GM18519 (cell line): ENCODE measurements around the gene ODAD2.
"Not testable (repeated sequence)": the region's sequence is repeated elsewhere in the genome, so short reads cannot be mapped to it uniquely, and the experiment has no call there.

ENCODE experiments used
- ATAC-seq: cut with Tn5 transposase; IDR thresholded peaks from one replicate; pipeline ENCODE4 v1.9.1; 2021; ENCODE audit warnings: mild to moderate bottlenecking, moderate library complexity; ENCODE audit not compliant: unreplicated experiment, low FRiP score

Gene ODAD2, protein sequence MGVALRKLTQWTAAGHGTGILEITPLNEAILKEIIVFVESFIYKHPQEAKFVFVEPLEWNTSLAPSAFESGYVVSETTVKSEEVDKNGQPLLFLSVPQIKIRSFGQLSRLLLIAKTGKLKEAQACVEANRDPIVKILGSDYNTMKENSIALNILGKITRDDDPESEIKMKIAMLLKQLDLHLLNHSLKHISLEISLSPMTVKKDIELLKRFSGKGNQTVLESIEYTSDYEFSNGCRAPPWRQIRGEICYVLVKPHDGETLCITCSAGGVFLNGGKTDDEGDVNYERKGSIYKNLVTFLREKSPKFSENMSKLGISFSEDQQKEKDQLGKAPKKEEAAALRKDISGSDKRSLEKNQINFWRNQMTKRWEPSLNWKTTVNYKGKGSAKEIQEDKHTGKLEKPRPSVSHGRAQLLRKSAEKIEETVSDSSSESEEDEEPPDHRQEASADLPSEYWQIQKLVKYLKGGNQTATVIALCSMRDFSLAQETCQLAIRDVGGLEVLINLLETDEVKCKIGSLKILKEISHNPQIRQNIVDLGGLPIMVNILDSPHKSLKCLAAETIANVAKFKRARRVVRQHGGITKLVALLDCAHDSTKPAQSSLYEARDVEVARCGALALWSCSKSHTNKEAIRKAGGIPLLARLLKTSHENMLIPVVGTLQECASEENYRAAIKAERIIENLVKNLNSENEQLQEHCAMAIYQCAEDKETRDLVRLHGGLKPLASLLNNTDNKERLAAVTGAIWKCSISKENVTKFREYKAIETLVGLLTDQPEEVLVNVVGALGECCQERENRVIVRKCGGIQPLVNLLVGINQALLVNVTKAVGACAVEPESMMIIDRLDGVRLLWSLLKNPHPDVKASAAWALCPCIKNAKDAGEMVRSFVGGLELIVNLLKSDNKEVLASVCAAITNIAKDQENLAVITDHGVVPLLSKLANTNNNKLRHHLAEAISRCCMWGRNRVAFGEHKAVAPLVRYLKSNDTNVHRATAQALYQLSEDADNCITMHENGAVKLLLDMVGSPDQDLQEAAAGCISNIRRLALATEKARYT

GRCh38 chr10:27998954-27999275 lies at the start of gene ODAD2:
TSS of gene ODAD2 (minus strand) at chr10:27999079. CDS start at chr10:27995142, 3,937 bp downstream.
- no peak for ATAC-seq

DNA sequence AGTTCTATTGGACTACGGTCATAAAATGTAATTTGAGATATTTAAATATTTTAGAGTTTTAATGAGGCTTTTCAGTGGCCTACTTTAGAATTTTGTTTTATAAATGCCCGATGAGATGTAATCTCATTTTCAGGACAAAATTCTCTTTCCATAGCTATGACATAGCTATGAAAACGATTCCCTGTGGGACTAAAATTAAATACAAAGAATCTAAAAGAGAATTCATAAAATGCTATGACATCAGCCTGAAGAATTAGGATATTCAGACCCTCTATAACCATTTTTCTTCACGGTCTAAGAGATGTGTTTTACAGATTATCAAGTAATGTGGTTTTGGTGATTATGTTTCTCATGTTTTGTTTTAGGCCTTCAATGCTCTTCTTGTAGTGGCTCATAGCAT lies 48.2 kb upstream of the ODAD2 start:
- ATAC-seq: no peak

- no peak for ATAC-seq
Measured at GRCh38 chr10:28046579-28046978, 47.7 kb upstream of the ODAD2 start.

DNA sequence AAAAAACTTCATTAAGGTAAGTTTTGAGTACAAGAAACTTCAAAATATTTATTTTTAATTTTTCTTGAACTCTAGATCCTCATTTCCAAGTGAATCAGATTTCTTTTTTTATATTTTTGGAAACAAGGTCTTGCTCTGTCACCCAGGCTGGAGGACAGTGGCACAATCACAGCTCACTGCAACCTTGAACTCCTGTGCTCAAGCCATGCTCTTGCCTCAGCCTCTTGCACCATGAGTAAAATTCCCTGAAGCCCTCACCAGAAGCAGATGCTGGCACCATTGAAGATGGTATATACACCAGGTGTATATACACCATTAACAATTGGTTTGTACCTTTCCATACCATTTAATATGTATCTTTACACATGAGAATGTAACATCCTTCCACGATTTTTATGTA lies 45.1 kb upstream of the ODAD2 start:
- no peak for ATAC-seq

GRCh38 chr10:28036587-28036986 lies 37.7 kb upstream of the ODAD2 start:
- ATAC-seq: no peak

DNA sequence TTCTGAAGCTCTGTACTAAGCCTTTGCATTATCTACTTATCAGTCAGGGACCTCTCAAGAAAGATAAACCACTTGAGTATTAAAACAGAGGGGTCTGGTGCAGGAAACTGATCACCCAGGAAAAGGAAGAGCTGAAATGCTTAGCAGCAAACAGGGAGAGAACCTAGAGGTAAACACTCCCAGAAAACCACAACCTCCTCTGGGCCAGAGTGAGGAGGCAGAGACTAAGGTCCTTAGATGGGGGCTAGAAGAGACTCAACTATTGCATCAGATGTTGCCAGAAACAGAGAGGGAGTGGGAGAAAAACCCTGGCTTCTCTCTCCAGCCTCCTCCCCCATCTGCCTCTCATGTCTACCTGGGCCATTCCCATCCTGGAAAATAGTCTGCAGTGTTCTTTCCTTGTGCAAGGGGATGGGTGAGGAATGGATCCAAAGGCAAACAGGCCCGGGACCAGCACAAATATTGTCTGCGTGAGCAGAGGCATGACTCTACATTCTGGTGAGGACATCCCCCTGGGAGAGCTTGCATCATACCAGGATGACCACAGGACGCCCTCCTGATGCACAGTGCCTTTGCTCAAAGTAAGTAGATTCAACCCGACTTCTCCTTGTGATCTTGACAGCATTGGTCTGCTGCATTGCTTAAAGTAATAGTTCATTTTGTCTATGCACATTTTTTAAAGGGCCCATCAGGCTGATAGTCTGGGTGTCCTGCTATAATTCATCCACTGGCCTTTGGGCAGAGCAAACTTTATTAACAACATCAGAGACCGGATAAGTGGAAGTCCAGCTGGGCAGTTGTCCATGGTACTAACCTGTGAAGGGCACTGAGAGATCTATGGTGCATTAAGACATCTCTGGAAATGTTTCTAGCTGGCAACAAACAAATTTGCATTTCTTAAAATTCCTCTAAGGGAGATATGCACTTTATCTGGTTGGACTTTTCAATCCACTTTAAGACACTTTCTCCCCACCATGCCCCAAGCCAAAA lies 22.4 kb upstream of the ODAD2 start:
- no peak for ATAC-seq

DNA sequence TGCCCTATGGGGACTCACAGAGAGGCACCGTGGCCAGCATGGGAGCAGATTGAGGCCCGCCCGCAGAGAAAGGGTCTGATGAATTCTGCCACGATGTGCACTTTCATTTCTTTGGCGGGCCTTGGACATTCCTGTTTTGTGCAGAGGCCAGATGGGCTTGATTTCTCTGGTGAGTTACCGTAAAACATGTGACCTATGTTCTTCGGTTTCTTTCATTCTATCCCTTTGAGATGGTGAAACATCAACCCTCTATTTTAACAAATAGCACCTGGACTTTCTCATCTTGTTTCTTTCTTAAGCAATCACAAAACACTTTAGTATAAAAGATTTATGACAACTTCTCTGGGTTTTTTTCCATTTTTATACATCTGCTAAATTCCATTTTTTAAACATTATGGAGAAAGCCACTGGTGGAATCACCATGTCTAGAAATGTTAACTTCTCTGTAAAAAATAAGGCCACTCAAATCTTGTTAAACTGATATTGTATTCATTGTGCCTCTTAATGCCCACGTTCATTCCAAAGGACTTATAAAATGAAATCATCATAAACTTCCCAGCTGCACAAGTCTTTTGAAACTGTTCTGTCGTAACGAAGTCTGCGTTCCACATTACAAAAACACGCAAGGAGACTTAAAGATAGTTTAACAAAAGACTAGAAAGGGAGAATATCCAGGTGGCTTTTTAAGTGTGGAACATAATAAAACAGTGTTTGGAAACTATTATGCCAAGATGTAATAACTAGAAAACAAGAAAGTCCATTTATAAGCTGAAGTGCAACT lies 21.4 kb upstream of the ODAD2 start:
- ATAC-seq: no peak

- ATAC-seq: no peak
Measured at GRCh38 chr10:28014651-28015050, 15.8 kb upstream of the ODAD2 start.

DNA sequence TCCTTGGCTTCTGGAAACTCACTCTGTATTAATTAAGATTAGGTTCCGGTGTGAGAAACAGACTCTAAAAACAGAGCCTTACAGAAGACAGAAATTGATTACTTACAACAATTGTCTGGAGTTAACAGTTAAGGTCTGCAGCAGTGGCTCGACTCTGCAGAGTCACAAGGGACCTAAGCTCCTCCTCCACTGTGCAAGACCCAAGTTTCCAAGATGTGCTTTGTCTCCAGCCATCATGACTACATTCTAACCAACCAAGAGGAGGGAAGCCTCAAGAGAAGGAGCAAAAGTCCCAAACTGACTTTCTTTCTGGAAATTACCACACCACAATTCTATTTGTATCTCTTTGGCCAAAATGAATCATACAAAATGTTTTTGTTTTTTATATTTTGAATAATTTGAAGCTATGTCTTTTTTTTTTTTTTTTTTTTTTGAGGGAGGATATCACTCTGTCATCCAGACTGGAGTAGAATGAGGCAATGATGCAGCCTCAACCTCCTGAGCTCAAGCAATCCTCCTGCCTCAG lies 14.2 kb upstream of the ODAD2 start:
- no peak for ATAC-seq

DNA sequence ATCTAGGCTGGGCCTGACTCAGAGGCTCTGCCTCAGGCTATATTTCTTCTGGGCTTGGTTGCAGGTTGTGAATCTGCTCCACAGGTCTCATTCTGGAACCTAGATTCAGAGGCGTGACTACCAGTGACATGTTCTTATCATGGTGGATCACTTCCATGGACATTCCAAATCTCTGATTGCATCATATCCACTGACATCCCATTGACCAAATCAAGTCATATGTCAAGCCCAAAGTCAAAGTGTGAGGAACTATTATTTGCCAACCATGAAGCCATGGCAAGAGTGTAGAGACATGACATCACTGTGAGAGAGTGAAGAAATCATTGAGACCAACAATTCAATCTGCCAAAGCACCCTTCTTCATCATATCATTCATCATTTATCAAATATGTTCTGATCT lies 11.9 kb upstream of the ODAD2 start:
- ATAC-seq: no peak

GRCh38 chr10:28008054-28008453 lies 9.2 kb upstream of the ODAD2 start:
- ATAC-seq: no peak

DNA sequence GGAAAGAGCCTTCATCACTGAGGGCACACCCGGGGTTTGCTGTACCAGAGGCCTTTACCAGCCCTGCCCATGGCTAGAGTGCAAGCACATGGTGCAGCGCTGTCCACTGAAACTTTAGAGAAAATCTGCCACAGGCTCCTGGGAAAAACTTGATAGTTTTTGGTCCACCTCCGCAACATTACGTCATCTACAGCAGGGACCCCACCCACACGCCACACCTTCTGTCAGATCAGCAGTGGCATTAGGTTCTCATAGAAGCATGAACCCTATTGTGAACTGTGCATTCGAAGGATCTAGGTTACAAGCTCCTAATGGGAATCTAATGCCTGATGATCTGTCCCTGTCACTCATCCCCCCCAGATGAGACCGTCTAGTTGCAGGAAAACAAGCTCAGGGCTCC lies 2.5 kb upstream of the ODAD2 start:
- no peak for ATAC-seq

DNA sequence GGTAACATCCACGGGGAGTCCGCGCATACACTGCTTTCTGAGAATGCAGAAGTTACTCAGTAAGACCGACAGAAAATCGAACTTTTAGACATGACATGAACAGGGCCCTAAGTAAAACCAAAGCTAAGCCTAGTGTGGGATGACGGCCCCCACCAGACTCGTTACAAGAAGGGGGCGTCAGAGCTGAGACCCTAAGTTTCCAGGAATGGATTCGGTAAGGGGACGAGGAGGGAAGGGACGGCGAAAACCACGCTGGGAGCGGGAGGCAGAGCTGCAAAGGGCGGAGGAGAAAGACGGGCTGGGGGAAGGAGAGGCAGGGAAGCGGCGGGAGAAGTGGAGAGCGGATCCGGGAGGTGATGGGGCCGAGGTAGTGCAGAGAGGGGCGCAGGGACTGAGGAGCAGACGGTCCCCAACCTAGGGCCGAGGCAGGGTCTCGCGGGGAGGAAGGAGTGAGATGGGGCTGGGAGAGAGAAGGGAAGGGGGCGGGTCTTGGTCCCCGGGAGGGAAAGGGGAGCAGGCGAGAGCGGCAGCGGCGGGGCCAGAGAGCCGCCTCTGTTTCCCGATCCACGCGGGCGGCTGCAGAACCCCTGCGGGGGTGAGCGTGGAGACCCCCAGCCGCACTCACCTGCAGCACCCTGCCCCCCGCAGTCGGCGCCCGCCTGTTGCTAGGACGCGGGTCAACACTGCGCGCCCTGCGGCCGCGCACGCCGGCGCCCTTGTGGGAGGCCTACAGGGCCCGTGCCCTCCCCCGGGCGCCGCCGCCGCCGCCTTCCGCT lies 513 bp downstream of the ODAD2 start:
- ATAC-seq: no peak

DNA sequence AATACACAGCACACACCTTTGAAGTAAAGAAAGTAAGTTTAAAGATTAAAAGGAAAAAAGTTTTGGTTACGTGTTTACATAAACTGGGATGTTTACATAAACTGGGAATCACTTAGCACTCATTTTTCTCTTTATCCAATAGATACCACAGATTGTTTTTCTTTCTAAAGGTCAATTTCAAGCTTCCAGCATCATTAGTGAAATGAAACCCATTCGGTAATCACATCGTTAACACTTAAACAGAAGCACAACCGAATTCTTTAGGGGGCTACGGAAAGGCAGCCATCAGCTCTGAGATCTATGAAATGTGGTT lies 1.1 kb downstream of the ODAD2 start:
- no peak for ATAC-seq

- no peak for ATAC-seq
Measured at GRCh38 chr10:27995311-27995710, 3.6 kb downstream of the ODAD2 start.

- ATAC-seq: not testable (repeated sequence)
Measured at GRCh38 chr10:27989357-27989756, 9.5 kb downstream of the ODAD2 start.

GRCh38 chr10:27986821-27987220 lies 12.1 kb downstream of the ODAD2 start:
- no peak for ATAC-seq

DNA sequence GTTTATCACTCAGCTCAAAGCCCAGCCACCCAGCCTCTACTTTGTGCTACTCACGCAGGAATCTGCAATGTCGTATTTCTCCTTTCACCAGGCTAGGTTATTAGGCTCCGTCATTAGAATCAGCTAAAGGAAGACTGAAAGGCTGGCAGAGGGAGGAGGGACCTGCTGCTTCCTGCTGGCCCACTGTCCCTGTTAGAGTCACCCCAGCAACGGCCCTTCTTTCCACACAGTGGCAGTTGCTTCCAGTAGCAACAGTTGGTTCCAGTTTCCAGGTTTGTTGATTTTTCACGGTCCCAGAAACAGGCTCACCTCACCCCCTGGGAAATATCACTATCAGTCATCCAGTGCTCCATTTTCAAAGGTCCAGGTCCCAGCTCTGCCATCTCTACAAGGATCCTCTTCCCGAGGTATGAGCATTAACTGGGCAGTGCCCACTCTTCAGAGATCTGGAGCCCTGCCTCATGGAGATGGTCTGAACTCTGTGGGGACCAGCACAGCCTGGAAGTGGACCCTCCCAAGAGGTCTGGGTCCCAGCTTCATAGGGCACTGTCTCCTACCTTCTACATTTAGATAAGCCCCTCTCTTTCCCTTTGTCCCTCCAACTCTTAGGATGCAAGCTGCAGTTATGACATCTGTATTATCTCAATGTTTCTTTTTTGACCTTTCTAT lies 15.9 kb downstream of the ODAD2 start:
- ATAC-seq: no peak
